CMK (cell line): ENCODE results near the gene IFNA4.
"Not testable (repeated sequence)": the region's sequence is repeated elsewhere in the genome, so short reads cannot be mapped to it uniquely, and the experiment has no call there.

Experiments
- DNase-seq: peaks from one replicate; pipeline ENCODE4 v3.0.0-alpha.2; 2010; ENCODE audit warnings: low read depth

Gene IFNA4

GRCh38 chr9:21187487-21187886 is at the start of gene IFNA4:
Gene IFNA4 (minus strand): TSS chr9:21187587. CDS start chr9:21187531, 56 bp downstream.
- not testable (repeated sequence) for DNase-seq

- DNase-seq: not testable (repeated sequence)
Measured at GRCh38 chr9:21236360-21236714, 49.0 kb upstream of the IFNA4 start.

- not testable (repeated sequence) for DNase-seq
Measured at GRCh38 chr9:21235468-21236359, 48.3 kb upstream of the IFNA4 start.

- no peak for DNase-seq
Measured at GRCh38 chr9:21234153-21234687, 46.8 kb upstream of the IFNA4 start.

GRCh38 chr9:21233258-21233657 is 45.9 kb upstream of the IFNA4 start:
- no peak for DNase-seq

GRCh38 chr9:21228122-21228521 is 40.7 kb upstream of the IFNA4 start, which contains the start of gene IFNA17:
Gene IFNA17 (minus strand): TSS chr9:21228222. CDS start chr9:21228173, 49 bp downstream.
- no peak for DNase-seq

GRCh38 chr9:21217211-21217610 is 29.8 kb upstream of the IFNA4 start, which contains the start of gene IFNA16:
Gene IFNA16 (minus strand): TSS chr9:21217311. CDS start chr9:21217305, 6 bp downstream.
- DNase-seq: not testable (repeated sequence)

- DNase-seq: not testable (repeated sequence)
Measured at GRCh38 chr9:21213411-21214326, 26.3 kb upstream of the IFNA4 start.

- not testable (repeated sequence) for DNase-seq
Measured at GRCh38 chr9:21212160-21212559, 24.8 kb upstream of the IFNA4 start.

- DNase-seq: not testable (repeated sequence)
Measured at GRCh38 chr9:21210782-21211181, 23.4 kb upstream of the IFNA4 start.

GRCh38 chr9:21210311-21210710 is 22.9 kb upstream of the IFNA4 start:
- no peak for DNase-seq

GRCh38 chr9:21207043-21207442 is 19.7 kb upstream of the IFNA4 start, which contains the start of gene IFNA10:
Gene IFNA10 (minus strand): TSS chr9:21207143. CDS start chr9:21207097, 46 bp downstream.
- DNase-seq: not testable (repeated sequence)

- no peak for DNase-seq
Measured at GRCh38 chr9:21205204-21205603, 17.8 kb upstream of the IFNA4 start.

GRCh38 chr9:21202105-21202504 is 14.7 kb upstream of the IFNA4 start, which contains the start of gene IFNA7:
Gene IFNA7 (minus strand): TSS chr9:21202205. CDS start chr9:21202165, 40 bp downstream.
- DNase-seq: not testable (repeated sequence)

GRCh38 chr9:21194867-21195776 is 7.7 kb upstream of the IFNA4 start:
- not testable (repeated sequence) for DNase-seq

GRCh38 chr9:21182810-21183736 is 4.3 kb downstream of the IFNA4 start:
- not testable (repeated sequence) for DNase-seq

GRCh38 chr9:21174671-21175070 is 12.7 kb downstream of the IFNA4 start:
- DNase-seq: no peak

GRCh38 chr9:21172156-21172555 is 15.2 kb downstream of the IFNA4 start:
- no peak for DNase-seq

GRCh38 chr9:21171351-21171750 is 16.0 kb downstream of the IFNA4 start:
- no peak for DNase-seq

- DNase-seq: not testable (repeated sequence)
Measured at GRCh38 chr9:21166560-21166959, 20.8 kb downstream of the IFNA4 start, which contains the start of gene IFNA21. Gene IFNA21 (minus strand): TSS chr9:21166660. CDS start chr9:21166612, 48 bp downstream.
